SK-N-SH (cell line): ENCODE data around the gene OR9A2. TPM values are rescaled to one million over a fixed set of nuclear protein-coding genes. Genes with fewer than 3 reads are reported as not detected.

Experiments used
- CTCF ChIA-PET: fragments of 300-600, 350-600 bp; formaldehyde crosslinking; extraction: SDS; loops from one replicate; lab custom pipeline; 2021; lab: Yijun Ruan, JAX
- POLR2A ChIA-PET: fragments of 350-600 bp; sonication (Branson Sonifier 250); formaldehyde crosslinking; extraction: SDS; loops from one replicate; lab custom pipeline; 2020; ENCODE audit warnings: antibody characterized with exemption, inconsistent platforms; lab: Yijun Ruan, JAX
- DNase-seq: peaks from one replicate; pipeline ENCODE4 v3.0.0; 2012
- H2AFZ ChIP-seq: fragments of 200-600 bp; sonication (generic); 2 replicates; pipeline ENCODE4 v1.8.1; 2016; ENCODE audit warnings: antibody characterized with exemption, mild to moderate bottlenecking, low read depth
- H3F3A ChIP-seq: fragments of 200-600 bp; sonication (generic); replicated peaks from 2 replicates; pipeline ENCODE3; 2016; ENCODE audit warnings: antibody characterized with exemption, mild to moderate bottlenecking; ENCODE audit not compliant: insufficient read depth
- H3K27ac ChIP-seq, 2 experiments: fragments of 200-500 bp in 1 of 2; fragments of 200-600 bp in 1 of 2; sonication (Bioruptor generic) in 1 of 2; sonication (generic), shearing (Covaris generic) in 1 of 2; 2 replicates each; pipeline versions ENCODE4 v1.5.1 to v1.6.1; 2014 to 2016; ENCODE audit warnings: low read depth in 2 of 2, inconsistent platforms in 1 of 2, low read length in 1 of 2, mild to moderate bottlenecking in 1 of 2, mixed read lengths in 1 of 2
- H3K27me3 ChIP-seq: fragments of 200-600 bp; sonication (generic), shearing (Covaris generic); 2 replicates; pipeline ENCODE4 v1.6.1; 2016; ENCODE audit warnings: mixed run types; ENCODE audit not compliant: insufficient read depth
- H3K36me3 ChIP-seq, 2 experiments: fragments of 200-500 bp in 1 of 2; fragments of 200-600 bp in 1 of 2; sonication (Bioruptor generic) in 1 of 2; sonication (generic) in 1 of 2; replicated peaks in 1 of 2; 2 replicates each; pipeline versions ENCODE3 to v1.5.1; 2014 to 2016; ENCODE audit warnings: low read length in 1 of 2, mild to moderate bottlenecking in 1 of 2; ENCODE audit not compliant: insufficient read depth in 2 of 2, control insufficient read depth in 1 of 2
- H3K4me1 ChIP-seq, 2 experiments: fragments of 200-500 bp in 1 of 2; fragments of 200-600 bp in 1 of 2; sonication (Bioruptor generic) in 1 of 2; sonication (generic), shearing (Covaris generic) in 1 of 2; 2 replicates each; pipeline versions ENCODE4 v1.5.1 to v1.6.1; 2014 to 2016; ENCODE audit warnings: low read depth in 1 of 2, low read length in 1 of 2, mixed run types in 1 of 2; ENCODE audit not compliant: insufficient read depth in 2 of 2, control insufficient read depth in 1 of 2
- H3K4me2 ChIP-seq: fragments of 200-600 bp; sonication (generic), shearing (Covaris generic); 2 replicates; pipeline ENCODE4 v1.6.1; 2017; ENCODE audit warnings: mixed run types
- H3K4me3 ChIP-seq, 2 experiments: fragments of 200-500 bp in 1 of 2; fragments of 200-600 bp in 1 of 2; sonication (Bioruptor generic) in 1 of 2; sonication (generic), shearing (Covaris generic) in 1 of 2; 2 replicates each; pipeline versions ENCODE4 v1.5.1 to v1.8.1; 2014 to 2016; ENCODE audit warnings: low read depth in 2 of 2, inconsistent platforms in 1 of 2, low read length in 1 of 2, mild to moderate bottlenecking in 1 of 2, mixed read lengths in 1 of 2, moderate library complexity in 1 of 2
- H3K79me2 ChIP-seq: fragments of 200-600 bp; sonication (generic); 2 replicates; pipeline ENCODE4 v1.8.1; 2017; ENCODE audit warnings: mild to moderate bottlenecking; ENCODE audit not compliant: insufficient read depth
- H3K9ac ChIP-seq: fragments of 200-600 bp; sonication (generic); 2 replicates; pipeline ENCODE4 v1.6.1; 2017; ENCODE audit warnings: mixed run types
- H3K9me2 ChIP-seq: fragments of 200-600 bp; sonication (generic); 2 replicates; pipeline ENCODE4 v1.6.1; 2017; ENCODE audit warnings: mixed run types
- H3K9me3 ChIP-seq: fragments of 200-600 bp; sonication (generic); 2 replicates; pipeline ENCODE4 v1.6.1; 2017; ENCODE audit warnings: mixed run types, mild to moderate bottlenecking, moderate library complexity
- H4K20me1 ChIP-seq: fragments of 200-600 bp; sonication (generic); 2 replicates; pipeline ENCODE4 v1.6.1; 2017; ENCODE audit warnings: mild to moderate bottlenecking, mixed run types; ENCODE audit not compliant: insufficient read depth
- EP300 ChIP-seq, 2 experiments: IDR thresholded peaks; 2 replicates each; pipeline versions ENCODE4 v1.4.0 to v1.6.1; 2012; ENCODE audit warnings: borderline replicate concordance in 1 of 2, low read depth in 1 of 2, low read length in 1 of 2
- GATA2 ChIP-seq: sonication (generic); formaldehyde crosslinking; IDR thresholded peaks from 2 replicates; pipeline ENCODE4 v1.5.0; 2020; ENCODE audit warnings: mild to moderate bottlenecking, missing genetic modification reagents
- MEF2A ChIP-seq: IDR thresholded peaks from 2 replicates; pipeline ENCODE4 v1.4.0; 2012; ENCODE audit warnings: low read depth, borderline replicate concordance
- POLR2AphosphoS5 ChIP-seq: IDR thresholded peaks from 2 replicates; pipeline ENCODE4 v1.6.1; 2012; ENCODE audit warnings: low read depth, low read length
- RAD21 ChIP-seq: IDR thresholded peaks from 2 replicates; pipeline ENCODE4 v1.6.1; 2012; ENCODE audit warnings: mild to moderate bottlenecking, low read length
- RXRA ChIP-seq: IDR thresholded peaks from 2 replicates; pipeline ENCODE4 v1.4.0; 2012; ENCODE audit warnings: low read depth, mild to moderate bottlenecking, borderline replicate concordance
- SIN3A ChIP-seq: IDR thresholded peaks from 2 replicates; pipeline ENCODE4 v1.6.1; 2012; ENCODE audit warnings: low read depth, mild to moderate bottlenecking, low read length, moderate library complexity, borderline replicate concordance
- SMC3 ChIP-seq: IDR thresholded peaks from 2 replicates; pipeline ENCODE4 v1.6.1; 2012; ENCODE audit warnings: low read depth, low read length, improper control_type of control experiment
- TCF12 ChIP-seq: IDR thresholded peaks from 2 replicates; pipeline ENCODE4 v1.4.0; 2012
- USF1 ChIP-seq: IDR thresholded peaks from 2 replicates; pipeline ENCODE4 v1.4.0; 2012; ENCODE audit warnings: low read depth, borderline replicate concordance
- YY1 ChIP-seq: IDR thresholded peaks from 2 replicates; pipeline ENCODE4 v1.4.0; 2012; ENCODE audit warnings: low read depth, mild to moderate bottlenecking
- WGBS: methylation state at CpG from one replicate; pipeline ENCODE4 v1.1.6; 2017; ENCODE audit warnings: low lambda C conversion rate; 5-methylcytosine and 5-hydroxymethylcytosine counted together
- polyA plus RNA-seq, 3 experiments: library from polyadenylated mRNA; depleted of rRNA; stranded (reverse); fragments of >200 nt; gene quantifications; 2 replicates each; pipeline ENCODE4 v1.2.3, GENCODE V29; 2012
- TF ChIP-seq, protein P1 (sequence below): fragments of 150-350 bp; IDR thresholded peaks from 2 replicates; pipeline ENCODE4 v1.6.1; 2016; ENCODE audit warnings: mild to moderate bottlenecking, low read depth, low read length
- TF ChIP-seq, protein P2 (sequence below): IDR thresholded peaks from 2 replicates; pipeline ENCODE4 v1.4.0; 2012; ENCODE audit warnings: low read depth, borderline replicate concordance

OR9A2 gene
- polyA plus RNA-seq, 1 of the 3 experiments (the other 2 are of a cell fraction): not detected

DNA sequence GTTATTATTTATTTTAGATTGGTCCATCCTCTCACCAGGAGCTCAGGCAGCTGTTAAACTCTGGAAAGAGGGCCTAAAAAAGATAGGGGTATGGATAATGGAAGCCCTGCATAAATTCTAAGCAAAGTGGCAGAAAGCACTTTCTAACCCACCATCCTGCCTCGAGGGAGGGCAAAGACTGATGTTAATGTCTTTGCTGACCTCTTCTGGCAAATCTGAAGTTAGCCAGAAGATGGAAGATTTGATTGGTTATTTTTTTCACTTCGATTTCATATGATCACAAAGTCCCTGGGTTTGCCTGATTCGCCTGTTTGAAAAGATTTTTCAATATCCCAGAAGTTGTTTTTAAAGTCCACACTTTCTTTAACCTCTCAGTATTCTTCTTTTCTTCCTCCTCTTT is 24.8 kb downstream of the OR9A2 start (continued):
- TF ChIP-seq USF1 (no peak), RXRA (no peak), SIN3A (no peak)
- TF ChIP-seq, protein P1, sequence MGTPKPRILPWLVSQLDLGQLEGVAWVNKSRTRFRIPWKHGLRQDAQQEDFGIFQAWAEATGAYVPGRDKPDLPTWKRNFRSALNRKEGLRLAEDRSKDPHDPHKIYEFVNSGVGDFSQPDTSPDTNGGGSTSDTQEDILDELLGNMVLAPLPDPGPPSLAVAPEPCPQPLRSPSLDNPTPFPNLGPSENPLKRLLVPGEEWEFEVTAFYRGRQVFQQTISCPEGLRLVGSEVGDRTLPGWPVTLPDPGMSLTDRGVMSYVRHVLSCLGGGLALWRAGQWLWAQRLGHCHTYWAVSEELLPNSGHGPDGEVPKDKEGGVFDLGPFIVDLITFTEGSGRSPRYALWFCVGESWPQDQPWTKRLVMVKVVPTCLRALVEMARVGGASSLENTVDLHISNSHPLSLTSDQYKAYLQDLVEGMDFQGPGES: no peak

DNA sequence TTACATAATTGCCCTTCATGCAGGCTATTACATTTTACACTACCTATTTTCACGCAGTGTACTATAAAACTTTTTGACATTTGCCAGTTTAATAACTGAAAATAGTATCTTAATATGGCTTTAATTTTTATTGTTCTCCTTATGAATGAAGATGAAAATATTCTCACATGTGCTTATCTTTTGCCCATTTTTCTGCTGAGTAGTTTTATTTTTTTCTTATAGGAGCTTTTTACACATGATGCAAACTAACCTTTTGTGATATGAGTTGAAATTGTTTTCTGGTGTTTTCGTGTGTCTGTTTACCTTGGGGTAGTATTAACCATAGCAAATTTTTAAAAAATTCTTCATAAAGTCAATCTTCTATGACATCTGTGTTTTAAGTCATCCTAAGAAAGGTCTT is 26.3 kb downstream of the OR9A2 start:
- Histone ChIP-seq H3K9me2 (no peaks in the 10 kb centered on the region), H3K4me1 (no peaks in the 10 kb centered on the region), H3F3A (no peaks in the 10 kb centered on the region), H2AFZ (no peak overlapping the region), H4K20me1 (no peaks in the 10 kb centered on the region), H3K79me2 (no peaks in the 10 kb centered on the region), H3K9ac (no peak overlapping the region), H3K4me3 (no peak overlapping the region), H3K27ac (no peak overlapping the region), H3K4me2 (no peak overlapping the region), H3K9me3 (no peaks in the 10 kb centered on the region), H3K27me3 (no peaks in the 10 kb centered on the region; the same call in 1 of the 2 replicates), H3K36me3 (no peaks in the 10 kb centered on the region)
- DNase-seq: no peak
- ChIA-PET POLR2A (no interaction called here), CTCF (interaction anchor here (0.6 to 23.7 kb wide), 6 partner anchors 9 to 466 kb away, joined by 3 to 450 read pairs (median 20); partner anchors contain the start of gene TAS2R40)
- 16% methylated on average over 2 of the region's 2 CpGs for WGBS
- TF ChIP-seq, protein P2, sequence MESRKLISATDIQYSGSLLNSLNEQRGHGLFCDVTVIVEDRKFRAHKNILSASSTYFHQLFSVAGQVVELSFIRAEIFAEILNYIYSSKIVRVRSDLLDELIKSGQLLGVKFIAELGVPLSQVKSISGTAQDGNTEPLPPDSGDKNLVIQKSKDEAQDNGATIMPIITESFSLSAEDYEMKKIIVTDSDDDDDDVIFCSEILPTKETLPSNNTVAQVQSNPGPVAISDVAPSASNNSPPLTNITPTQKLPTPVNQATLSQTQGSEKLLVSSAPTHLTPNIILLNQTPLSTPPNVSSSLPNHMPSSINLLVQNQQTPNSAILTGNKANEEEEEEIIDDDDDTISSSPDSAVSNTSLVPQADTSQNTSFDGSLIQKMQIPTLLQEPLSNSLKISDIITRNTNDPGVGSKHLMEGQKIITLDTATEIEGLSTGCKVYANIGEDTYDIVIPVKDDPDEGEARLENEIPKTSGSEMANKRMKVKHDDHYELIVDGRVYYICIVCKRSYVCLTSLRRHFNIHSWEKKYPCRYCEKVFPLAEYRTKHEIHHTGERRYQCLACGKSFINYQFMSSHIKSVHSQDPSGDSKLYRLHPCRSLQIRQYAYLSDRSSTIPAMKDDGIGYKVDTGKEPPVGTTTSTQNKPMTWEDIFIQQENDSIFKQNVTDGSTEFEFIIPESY: no peak
- TF ChIP-seq, protein P1: no peak
- TF ChIP-seq SMC3 (no peak), RXRA (no peak), POLR2AphosphoS5 (no peak), YY1 (no peak), MEF2A (no peak), RAD21 (no peak), GATA2 (CRISPR knock-in tag) (no peak), TCF12 (no peak), EP300 (IDR thresholded peaks at IDR 0.05; ENCODE audit: borderline replicate concordance in 1 of 2, low read depth in 1 of 2, low read length in 1 of 2) (no peak)
